HEK293T (cell line): ENCODE measurements around the gene LINC00305.

Source experiments
- BHLHE40 ChIP-seq: fragments of 450-650 bp; IDR thresholded peaks from 2 replicates; pipeline ENCODE4 v1.6.1; 2016; ENCODE audit warnings: mild to moderate bottlenecking, moderate library complexity, borderline replicate concordance
- ELF4 ChIP-seq: fragments of 450-650 bp; IDR thresholded peaks from 2 replicates; pipeline ENCODE4 v1.6.1; 2017; ENCODE audit warnings: antibody characterized with exemption
- FOXA1 ChIP-seq: fragments of 450-650 bp; IDR thresholded peaks from 2 replicates; pipeline ENCODE4 v1.6.1; 2016; ENCODE audit warnings: mild to moderate bottlenecking
- FOXM1 ChIP-seq: fragments of 450-650 bp; IDR thresholded peaks from 2 replicates; pipeline ENCODE4 v1.6.1; 2017; ENCODE audit warnings: mild to moderate bottlenecking, borderline replicate concordance
- NFRKB ChIP-seq: fragments of 450-650 bp; IDR thresholded peaks from 2 replicates; pipeline ENCODE4 v1.6.1; 2016; ENCODE audit warnings: mild to moderate bottlenecking, moderate library complexity
- PKNOX1 ChIP-seq: fragments of 450-650 bp; IDR thresholded peaks from 2 replicates; pipeline ENCODE4 v1.6.1; 2016
- SP1 ChIP-seq: fragments of 450-650 bp; IDR thresholded peaks from 2 replicates; pipeline ENCODE4 v1.6.1; 2017
- SUZ12 ChIP-seq: fragments of 450-650 bp; IDR thresholded peaks from 2 replicates; pipeline ENCODE4 v1.6.1; 2016; ENCODE audit warnings: mild to moderate bottlenecking
- TARDBP ChIP-seq: fragments of 450-650 bp; IDR thresholded peaks from 2 replicates; pipeline ENCODE4 v1.6.1; 2016
- ZNF384 ChIP-seq: fragments of 450-650 bp; IDR thresholded peaks from 2 replicates; pipeline ENCODE4 v1.6.1; 2016

- TF ChIP-seq SUZ12 (no peak), TARDBP (no peak), SP1 (no peak), PKNOX1 (no peak), NFRKB (no peak), FOXA1 (no peak), FOXM1 (no peak), ZNF384 (no peak), BHLHE40 (no peak), ELF4 (no peak)
These were observed 37.1 kb upstream of the LINC00305 start for GRCh38 chr18:64185987-64186386.
